Neuronal stem cell (in vitro differentiated cells): Measurements from ENCODE around the gene ZNF683.

ENCODE experiments used
- DNase-seq: peaks from one replicate; pipeline ENCODE4 v3.0.0-alpha.2; 2013; ENCODE audit warnings: low spot score
- H2AFZ ChIP-seq: one replicate; pipeline ENCODE4 v1.6.1; 2013; ENCODE audit warnings: mild to moderate bottlenecking, low read length, inconsistent platforms
- H2AK5ac ChIP-seq: 2 replicates; pipeline ENCODE4 v1.6.1; 2013; ENCODE audit warnings: low read depth, mild to moderate bottlenecking, inconsistent platforms, low read length, moderate library complexity, mixed read lengths
- H2BK120ac ChIP-seq: 2 replicates; pipeline ENCODE4 v1.6.1; 2013; ENCODE audit warnings: low read depth, mild to moderate bottlenecking, inconsistent platforms, low read length, moderate library complexity, mixed read lengths
- H2BK12ac ChIP-seq: one replicate; pipeline ENCODE4 v1.6.1; 2013; ENCODE audit warnings: low read length, inconsistent platforms
- H2BK15ac ChIP-seq: 2 replicates; pipeline ENCODE4 v1.6.1; 2013; ENCODE audit warnings: mild to moderate bottlenecking, low read length, inconsistent platforms, mixed read lengths
- H2BK5ac ChIP-seq: one replicate; pipeline ENCODE4 v1.6.1; 2013; ENCODE audit warnings: inconsistent platforms, mild to moderate bottlenecking, low read length, moderate library complexity
- H3K14ac ChIP-seq: one replicate; pipeline ENCODE4 v1.6.1; 2013; ENCODE audit warnings: low read length, inconsistent platforms
- H3K18ac ChIP-seq: 2 replicates; pipeline ENCODE4 v1.6.1; 2013; ENCODE audit warnings: low read length, inconsistent platforms
- H3K23ac ChIP-seq: 2 replicates; pipeline ENCODE4 v1.6.1; 2013; ENCODE audit warnings: low read depth, mild to moderate bottlenecking, mixed read lengths, low read length, inconsistent platforms; ENCODE audit not compliant: poor library complexity
- H3K27ac ChIP-seq: replicated peaks from 3 replicates; pipeline ENCODE4 v1.5.1; 2013; ENCODE audit warnings: low read length, inconsistent platforms
- H3K27me3 ChIP-seq, 3 experiments: 2 replicates each; pipeline ENCODE4 v1.6.1; 2013; ENCODE audit warnings: low read length in 3 of 3, mild to moderate bottlenecking in 2 of 3, inconsistent platforms in 1 of 3, low read depth in 1 of 3, mixed read lengths in 1 of 3, moderate library complexity in 1 of 3; ENCODE audit not compliant: control insufficient read depth in 3 of 3, insufficient read depth in 3 of 3
- H3K36me3 ChIP-seq, 2 donors: replicated peaks in 1 of 2; 2 replicates each; pipeline ENCODE4 v1.6.1; 2013; ENCODE audit warnings: low read length in 2 of 2; ENCODE audit not compliant: control insufficient read depth in 2 of 2, insufficient read depth in 2 of 2
- H3K4ac ChIP-seq: 2 replicates; pipeline ENCODE4 v1.6.1; 2013; ENCODE audit warnings: inconsistent platforms, mild to moderate bottlenecking, low read length, moderate library complexity
- H3K4me1 ChIP-seq, 2 donors: 1 replicate in 1 of 2; 2 replicates in 1 of 2; pipeline ENCODE4 v1.6.1; 2013; ENCODE audit warnings: low read length in 2 of 2, low read depth in 1 of 2; ENCODE audit not compliant: control insufficient read depth in 2 of 2, insufficient read depth in 1 of 2
- H3K4me2 ChIP-seq: one replicate; pipeline ENCODE4 v1.6.1; 2013; ENCODE audit warnings: mild to moderate bottlenecking, low read length, inconsistent platforms; ENCODE audit not compliant: insufficient read depth, poor library complexity, severe bottlenecking
- H3K4me3 ChIP-seq, 2 donors: 2 replicates each; pipeline ENCODE4 v1.5.1; 2013; ENCODE audit warnings: low read length in 2 of 2, mild to moderate bottlenecking in 2 of 2, inconsistent platforms in 1 of 2, moderate library complexity in 1 of 2
- H3K79me1 ChIP-seq: one replicate; pipeline ENCODE4 v1.6.1; 2013; ENCODE audit warnings: low read depth, mild to moderate bottlenecking, inconsistent platforms, low read length, moderate library complexity
- H3K9ac ChIP-seq: one replicate; pipeline ENCODE4 v1.6.1; 2013; ENCODE audit warnings: mild to moderate bottlenecking, low read depth, low read length, inconsistent platforms; ENCODE audit not compliant: poor library complexity
- H3K9me3 ChIP-seq, 2 donors: replicated peaks in 1 of 2; 2 replicates each; pipeline versions ENCODE3 to v1.6.1; 2013; ENCODE audit warnings: low read length in 2 of 2, mild to moderate bottlenecking in 2 of 2, inconsistent platforms in 1 of 2, low read depth in 1 of 2, mixed read lengths in 1 of 2, moderate library complexity in 1 of 2; ENCODE audit not compliant: control insufficient read depth in 2 of 2, insufficient read depth in 1 of 2
- H4K8ac ChIP-seq: one replicate; pipeline ENCODE4 v1.6.1; 2013; ENCODE audit warnings: low read depth, mild to moderate bottlenecking, inconsistent platforms, low read length, moderate library complexity
- H4K91ac ChIP-seq: one replicate; pipeline ENCODE4 v1.6.1; 2013; ENCODE audit warnings: low read length, low read depth, mild to moderate bottlenecking, inconsistent platforms; ENCODE audit not compliant: poor library complexity
- WGBS, 2 donors: extraction: QIAGEN DNeasy Blood & Tissue Kit; methylation state at CpG; one replicate each; pipeline ENCODE4 v1.1.7; 2013; ENCODE audit warnings: missing lambda C conversion rate in 2 of 2, mixed read lengths in 1 of 2; ENCODE audit not compliant: insufficient read length in 2 of 2, insufficient replicate concordance in 1 of 2; ENCODE audit errors: extremely low coverage in 2 of 2; 5-methylcytosine and 5-hydroxymethylcytosine counted together

The ZNF683 gene

DNA sequence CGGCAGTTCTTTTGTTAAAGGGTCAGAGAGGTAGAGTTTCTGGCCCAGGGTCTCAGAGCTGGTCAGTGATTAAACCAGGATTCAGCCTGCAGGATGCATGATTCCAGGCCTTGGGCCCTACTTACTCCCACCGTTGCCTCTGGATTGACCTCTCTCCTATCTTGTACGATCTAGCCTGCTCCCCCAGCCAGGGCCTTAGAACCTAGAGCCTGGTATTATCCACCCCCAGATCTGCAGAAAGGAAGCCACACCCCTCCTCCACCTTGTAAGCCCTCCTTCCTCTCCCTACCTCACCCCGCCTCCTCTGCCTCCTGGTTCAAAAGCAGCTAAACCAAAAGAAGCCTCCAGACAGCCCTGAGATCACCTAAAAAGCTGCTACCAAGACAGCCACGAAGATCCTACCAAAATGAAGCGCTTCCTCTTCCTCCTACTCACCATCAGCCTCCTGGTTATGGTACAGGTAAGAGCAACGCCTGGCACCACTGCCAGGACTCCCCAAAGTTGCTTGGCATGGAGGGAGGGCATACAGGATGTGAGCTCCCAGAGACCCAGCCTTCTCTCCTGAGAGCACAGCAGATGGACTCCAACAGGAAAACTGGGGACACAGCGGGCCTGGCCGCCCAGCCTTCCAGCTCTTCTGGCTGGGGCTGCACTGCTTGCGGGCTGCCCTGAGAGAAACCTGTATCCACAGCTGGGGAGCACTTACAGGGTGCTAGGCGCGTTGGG is 54.8 kb downstream of the ZNF683 start, which contains the start of gene CD52:
TSS of gene CD52 (plus strand) at position 347 of the 726 bp plus-strand sequence. CDS start at position 407, 60 bp downstream.
- Histone ChIP-seq H3K4me1 (peaks cover 11 to 13% of the 10 kb centered on the region in 2 donors), H2BK5ac (peak within 1 kb of the TSS; percentile 83), H3K4me2 (no peak within 1 kb of the TSS), H3K4ac (no peak within 1 kb of the TSS), H3K27me3 (no peaks in the 10 kb centered on the region), H3K18ac (peak within 1 kb of the TSS; percentile 69), H2BK12ac (no peak within 1 kb of the TSS), H2AK5ac (peak within 1 kb of the TSS; percentile 71), H4K8ac (no peak within 1 kb of the TSS), H2AFZ (peak within 1 kb of the TSS; percentile 34), H3K4me3 (no peak within 1 kb of the TSS), H3K14ac (no peak within 1 kb of the TSS), H2BK15ac (peak within 1 kb of the TSS; percentile 82), H4K91ac (no peak within 1 kb of the TSS), H3K9ac (no peak within 1 kb of the TSS), H3K9me3 (no peaks in the 10 kb centered on the region), H3K36me3 (peaks cover 0 to 9% of the 10 kb centered on the region in 2 donors), H3K23ac (no peak within 1 kb of the TSS), H3K27ac (peak within 1 kb of the TSS; percentile 38), H3K79me1 (no peaks in the 10 kb centered on the region), H2BK120ac (peak within 1 kb of the TSS; percentile 3)
- no peak for DNase-seq
- no CpG with 5 or more reads among the region's 12 CpGs for WGBS, 2 donors

DNA sequence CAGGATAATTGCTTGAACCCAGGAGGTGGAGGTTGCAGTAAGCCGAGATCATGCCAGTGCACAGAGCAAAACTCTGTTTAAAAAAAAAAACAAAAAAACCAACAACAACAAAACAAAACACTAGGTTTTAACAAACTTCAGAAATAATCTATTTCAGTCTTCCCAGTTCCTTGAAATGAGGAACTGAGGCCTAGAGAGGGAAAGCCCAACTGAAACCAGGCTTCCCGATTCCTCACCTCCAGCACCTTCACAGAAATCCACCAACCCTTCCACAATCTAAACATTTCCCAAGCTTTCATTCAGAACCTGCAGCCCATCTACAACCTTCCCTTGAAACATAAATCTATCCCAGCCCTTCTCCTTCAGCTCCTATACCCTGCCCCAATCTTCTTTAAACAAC is 55.4 kb downstream of the ZNF683 start:
- no peak overlapping the region for H2BK120ac ChIP-seq
- no peak overlapping the region for H2AK5ac ChIP-seq
- H3K9me3 ChIP-seq = no peaks in the 10 kb centered on the region
- no peak overlapping the region for H3K23ac ChIP-seq
- no peak overlapping the region for H3K14ac ChIP-seq
- no peak overlapping the region for H2BK12ac ChIP-seq
- no peak overlapping the region for H3K4me3 ChIP-seq
- H3K27me3 ChIP-seq = no peaks in the 10 kb centered on the region
- no peak overlapping the region for H2BK15ac ChIP-seq
- no peak overlapping the region for H2BK5ac ChIP-seq
- DNase-seq = no peak
- H3K4me1 ChIP-seq = peaks cover 11 to 13% of the 10 kb centered on the region in 2 donors
- H3K27ac ChIP-seq = no peak overlapping the region
- no peak overlapping the region for H4K91ac ChIP-seq
- H3K4ac ChIP-seq = no peak overlapping the region
- H3K36me3 ChIP-seq = peaks cover 0 to 4% of the 10 kb centered on the region in 2 donors
- H2AFZ ChIP-seq = no peak overlapping the region
- H3K79me1 ChIP-seq = no peaks in the 10 kb centered on the region
- no peak overlapping the region for H3K4me2 ChIP-seq
- no peak overlapping the region for H4K8ac ChIP-seq
- WGBS, 2 donors = no CpG with 5 or more reads among the region's 2 CpGs
- no peak overlapping the region for H3K18ac ChIP-seq
- H3K9ac ChIP-seq = no peak overlapping the region

GRCh38 chr1:26315874-26316850 is 56.4 kb downstream of the ZNF683 start:
- H2BK15ac ChIP-seq = peak overlapping the region; percentile 11
- no peak overlapping the region for H3K4ac ChIP-seq
- no peak overlapping the region for H3K18ac ChIP-seq
- WGBS, 2 donors = no CpG with 5 or more reads among the region's 8 CpGs
- H3K27ac ChIP-seq = no peak overlapping the region
- no peak overlapping the region for H4K8ac ChIP-seq
- H3K4me3 ChIP-seq = no peak overlapping the region
- no peak overlapping the region for H3K4me2 ChIP-seq
- H3K36me3 ChIP-seq = no peaks in the 10 kb centered on the region
- H3K23ac ChIP-seq = no peak overlapping the region
- no peaks in the 10 kb centered on the region for H3K27me3 ChIP-seq
- H2BK5ac ChIP-seq = no peak overlapping the region
- no peak overlapping the region for H2BK120ac ChIP-seq
- peaks cover 9 to 10% of the 10 kb centered on the region in 2 donors for H3K4me1 ChIP-seq
- no peak overlapping the region for H3K9ac ChIP-seq
- no peak overlapping the region for H4K91ac ChIP-seq
- no peaks in the 10 kb centered on the region for H3K79me1 ChIP-seq
- DNase-seq = no peak
- H2AK5ac ChIP-seq = no peak overlapping the region
- no peak overlapping the region for H2BK12ac ChIP-seq
- no peak overlapping the region for H2AFZ ChIP-seq
- H3K14ac ChIP-seq = no peak overlapping the region
- no peaks in the 10 kb centered on the region for H3K9me3 ChIP-seq

DNA sequence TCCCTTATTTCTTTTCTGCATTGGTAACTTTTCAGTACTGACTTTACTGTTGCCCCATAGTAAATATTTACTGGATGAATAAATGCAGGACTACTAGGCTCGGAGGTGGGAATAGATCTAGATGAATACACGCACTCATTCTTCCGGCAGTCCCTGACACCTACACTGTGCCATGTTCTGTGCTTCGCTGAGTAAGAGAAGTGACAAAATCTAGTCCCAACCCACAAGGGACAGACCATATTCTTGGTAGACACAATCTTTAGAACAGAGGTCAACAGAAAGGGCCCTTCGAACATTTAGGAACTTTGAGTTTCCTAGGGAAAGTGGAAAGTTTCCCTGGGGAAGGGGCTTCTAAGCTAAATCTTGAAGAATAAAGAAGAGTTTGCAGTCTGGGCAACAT is 58.0 kb downstream of the ZNF683 start:
- Histone ChIP-seq H3K23ac (no peak overlapping the region), H3K9me3 (no peaks in the 10 kb centered on the region), H2AK5ac (no peak overlapping the region), H2AFZ (no peak overlapping the region), H3K27me3 (no peaks in the 10 kb centered on the region), H3K36me3 (no peaks in the 10 kb centered on the region), H3K4me3 (no peak overlapping the region), H3K18ac (no peak overlapping the region), H2BK120ac (no peak overlapping the region), H3K79me1 (no peaks in the 10 kb centered on the region), H3K14ac (no peak overlapping the region), H4K8ac (no peak overlapping the region), H2BK5ac (no peak overlapping the region), H2BK15ac (no peak overlapping the region), H3K4ac (no peak overlapping the region), H3K27ac (no peak overlapping the region), H3K9ac (no peak overlapping the region), H3K4me2 (no peak overlapping the region), H3K4me1 (peaks cover 7 to 9% of the 10 kb centered on the region in 2 donors), H4K91ac (no peak overlapping the region), H2BK12ac (no peak overlapping the region)
- no CpG with 5 or more reads among the region's 5 CpGs for WGBS, 2 donors
- no peak for DNase-seq
